ENCODE measurements around the gene OSTF1. TPM values are rescaled to one million over a fixed set of nuclear protein-coding genes. Genes with fewer than 3 reads are reported as not detected.

Gene OSTF1
- total RNA-seq, result 100 to 1,000 TPM; 144 to 184 TPM

DNA sequence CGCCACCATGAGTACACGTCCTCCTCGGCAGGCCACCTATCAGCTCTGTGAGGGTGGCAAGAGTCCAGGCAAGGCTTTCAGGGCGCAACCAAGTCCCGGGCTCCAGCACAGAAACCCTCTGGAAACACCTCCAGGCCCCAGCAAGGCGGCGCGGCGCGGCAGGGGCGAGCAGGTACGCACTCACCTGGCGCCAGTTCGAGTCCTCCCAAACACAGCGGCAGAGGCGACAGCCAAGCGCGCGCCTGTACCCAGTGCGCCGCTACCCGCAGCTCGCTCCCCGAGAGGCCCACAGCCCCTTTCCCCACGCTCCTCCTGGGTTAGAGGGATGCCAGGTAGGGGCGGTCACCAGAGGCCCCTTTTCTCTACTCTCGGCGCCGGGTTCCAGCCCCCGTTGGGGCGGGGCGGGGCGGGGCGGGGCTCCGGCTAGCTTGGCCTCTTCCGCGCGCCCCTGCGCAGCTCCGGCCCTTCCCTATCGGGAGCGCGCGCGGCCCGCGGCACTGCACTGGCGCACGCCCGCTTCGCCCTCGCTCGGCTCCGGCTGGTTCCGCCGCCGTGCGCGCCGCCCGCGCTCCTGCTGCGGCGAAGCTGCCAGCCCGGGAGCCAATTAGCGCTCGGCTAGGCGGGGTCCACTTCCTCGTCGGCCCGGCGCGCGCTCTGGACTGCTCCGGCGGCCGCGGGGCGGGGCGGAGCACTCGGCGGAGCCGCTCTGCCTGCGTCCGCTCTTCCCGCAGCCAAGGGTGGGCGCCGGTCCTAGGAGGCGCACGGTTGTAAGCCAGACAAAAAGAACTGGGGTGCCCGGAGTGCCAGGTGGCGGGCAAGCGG is at the start of gene OSTF1, which contains the start of gene NMRK1:
OSTF1 (plus strand) TSS at position 691 of the 822 bp plus-strand sequence. CDS start 179 bp downstream, outside the sequence.
NMRK1 (minus strand) TSS at position 332 of the 822 bp plus-strand sequence. CDS start 5,040 bp downstream, outside the sequence.
- DNase-seq (ENCODE audit: low spot score) (peak; percentile 98), ATAC-seq (peak; percentile 95 to 97)
- Mint-ChIP-seq H3K27me3 (no peaks in the 10 kb centered on the region), H3K9me3 (no peaks in the 10 kb centered on the region), H3K4me3 (peak within 1 kb of the TSS; percentile 98), H3K4me1 (ENCODE audit: low read depth in 2 of 2) (peaks cover 61 to 72% of the 10 kb centered on the region in 2 donors), H3K36me3 (peaks cover 21% of the 10 kb centered on the region), H3K27ac (peak within 1 kb of the TSS; percentile 91 to 97)

DNA sequence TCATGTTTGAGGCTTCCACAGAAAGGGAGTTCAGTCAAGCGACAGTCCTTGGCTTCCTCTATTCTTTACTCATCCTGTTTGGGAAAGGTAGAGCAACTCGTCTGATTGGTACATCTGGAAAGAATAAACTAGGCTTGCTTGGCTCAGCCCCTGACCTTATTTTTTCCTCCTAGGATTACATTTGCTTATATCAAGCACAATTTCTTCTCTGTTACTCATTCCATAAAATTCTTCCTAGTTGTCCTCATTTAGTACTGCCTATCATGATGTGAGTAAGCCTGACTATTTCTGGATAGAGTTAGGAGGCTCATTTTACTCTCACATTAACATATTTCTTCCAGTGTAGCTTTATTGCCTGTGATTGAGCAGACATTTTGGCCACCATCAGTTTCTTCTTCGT is 49.3 kb upstream of the OSTF1 start:
- Mint-ChIP-seq H3K4me3 (no peak overlapping the region), H3K4me1 (ENCODE audit: low read depth in 2 of 2) (no peaks in the 10 kb centered on the region), H3K36me3 (no peaks in the 10 kb centered on the region), H3K27ac (no peak overlapping the region), H3K27me3 (peaks cover 0 to 11% of the 10 kb centered on the region in 2 donors), H3K9me3 (no peaks in the 10 kb centered on the region)
- no peak for DNase-seq (ENCODE audit: low spot score)
- no peak for ATAC-seq

DNA sequence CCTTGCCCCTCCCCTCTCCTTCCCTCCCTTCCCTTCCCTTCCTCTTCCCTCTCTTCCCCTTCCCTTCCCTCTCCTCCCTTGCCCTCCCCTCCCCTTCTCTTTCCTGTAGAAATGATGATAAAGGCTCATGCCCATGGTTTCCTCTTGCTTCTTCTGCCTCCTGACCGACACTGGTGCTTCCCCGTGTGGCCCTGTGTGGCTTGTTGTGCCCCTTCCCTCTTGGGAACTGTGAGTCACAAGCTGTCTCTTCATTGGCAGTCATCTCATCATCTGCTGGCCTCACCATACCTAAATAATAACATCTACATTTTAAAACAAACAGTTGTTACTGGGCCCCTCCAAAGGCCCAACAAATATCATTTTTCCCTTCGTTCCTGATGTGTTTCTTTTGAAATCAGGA is 48.5 kb upstream of the OSTF1 start:
- ATAC-seq, result no peak
- Mint-ChIP-seq H3K4me1 (ENCODE audit: low read depth in 2 of 2) (no peaks in the 10 kb centered on the region), H3K9me3 (no peaks in the 10 kb centered on the region), H3K27ac (no peak overlapping the region), H3K27me3 (peaks cover 2 to 13% of the 10 kb centered on the region in 2 donors), H3K36me3 (no peaks in the 10 kb centered on the region), H3K4me3 (no peak overlapping the region)
- no peak for DNase-seq (ENCODE audit: low spot score)

- DNase-seq (ENCODE audit: low spot score), result no peak
- Mint-ChIP-seq H3K36me3 (no peaks in the 10 kb centered on the region), H3K4me3 (no peak overlapping the region), H3K4me1 (ENCODE audit: low read depth in 2 of 2) (no peaks in the 10 kb centered on the region), H3K27ac (no peak overlapping the region), H3K27me3 (peaks cover 14 to 18% of the 10 kb centered on the region in 2 donors), H3K9me3 (no peaks in the 10 kb centered on the region)
- ATAC-seq, result no peak
These were observed 47.3 kb upstream of the OSTF1 start for GRCh38 chr9:75041041-75041440.

DNA sequence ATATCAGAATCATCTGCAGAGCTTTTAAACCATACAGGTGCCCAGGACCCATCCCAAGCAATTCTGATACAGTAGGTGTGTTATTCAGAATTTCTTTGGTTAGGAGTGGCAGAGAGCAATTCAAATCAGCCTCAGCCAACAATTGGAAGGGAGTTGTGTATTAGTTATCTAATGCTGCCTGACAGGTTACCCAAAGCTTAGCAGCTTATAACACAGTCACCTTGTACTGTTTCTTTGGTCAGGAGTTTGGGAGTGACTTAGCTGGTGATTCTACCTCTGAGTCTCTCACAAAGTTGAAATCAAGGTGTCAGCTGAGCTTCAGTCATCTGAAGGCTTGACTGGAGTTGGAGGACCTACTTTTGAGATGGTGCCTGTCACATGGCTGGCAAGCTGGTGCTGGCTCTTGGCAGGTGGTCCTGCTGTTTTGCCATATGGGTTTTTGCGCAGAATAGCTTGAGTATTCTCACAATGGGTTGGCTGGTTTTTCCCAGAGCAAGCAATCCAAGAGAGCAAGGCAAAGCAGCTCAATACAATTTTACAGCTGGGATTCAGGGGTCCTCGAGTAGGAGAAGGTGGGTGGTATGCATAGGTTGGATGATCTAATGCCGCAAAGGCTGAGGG is 41.5 kb upstream of the OSTF1 start:
- ATAC-seq (no peak), DNase-seq (ENCODE audit: low spot score) (no peak)
- H3K27me3 Mint-ChIP-seq, result peaks cover 14 to 16% of the 10 kb centered on the region in 2 donors
- H3K9me3 Mint-ChIP-seq, result no peaks in the 10 kb centered on the region
- H3K36me3 Mint-ChIP-seq, result no peaks in the 10 kb centered on the region
- H3K4me1 Mint-ChIP-seq (ENCODE audit: low read depth in 2 of 2), result no peaks in the 10 kb centered on the region
- no peak overlapping the region for H3K4me3 Mint-ChIP-seq
- H3K27ac Mint-ChIP-seq, result no peak overlapping the region

DNA sequence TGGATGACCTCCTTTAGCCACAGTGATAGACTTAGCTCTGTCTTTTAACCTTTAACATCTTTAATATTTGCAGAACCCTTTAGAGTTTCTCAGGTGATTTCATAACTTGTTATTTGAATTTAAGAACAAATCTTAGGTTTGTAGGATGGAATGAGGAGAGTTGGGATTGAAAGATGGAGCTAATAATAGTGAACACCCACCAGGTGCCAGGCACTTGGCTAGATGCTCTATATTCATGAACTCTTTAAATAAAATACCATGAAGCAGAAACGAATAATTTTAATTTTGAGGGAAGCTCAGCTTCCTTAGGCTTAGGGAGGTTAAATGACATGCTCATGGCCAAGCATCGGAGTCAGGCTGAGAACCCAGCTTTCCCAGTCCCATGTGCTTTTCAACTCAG is 40.8 kb upstream of the OSTF1 start:
- Mint-ChIP-seq H3K36me3 (no peaks in the 10 kb centered on the region), H3K27me3 (peaks cover 14 to 16% of the 10 kb centered on the region in 2 donors), H3K9me3 (no peaks in the 10 kb centered on the region), H3K4me1 (ENCODE audit: low read depth in 2 of 2) (no peaks in the 10 kb centered on the region), H3K4me3 (no peak overlapping the region), H3K27ac (no peak overlapping the region)
- no peak for ATAC-seq
- DNase-seq (ENCODE audit: low spot score), result no peak

- peaks cover 0 to 2% of the 10 kb centered on the region in 2 donors for H3K27me3 Mint-ChIP-seq
- H3K36me3 Mint-ChIP-seq, result no peaks in the 10 kb centered on the region
- no peaks in the 10 kb centered on the region for H3K4me1 Mint-ChIP-seq (ENCODE audit: low read depth in 2 of 2)
- ATAC-seq (no peak), DNase-seq (ENCODE audit: low spot score) (no peak)
- no peaks in the 10 kb centered on the region for H3K9me3 Mint-ChIP-seq
- H3K27ac Mint-ChIP-seq, result no peak overlapping the region
- no peak overlapping the region for H3K4me3 Mint-ChIP-seq
These were observed 37.0 kb upstream of the OSTF1 start for GRCh38 chr9:75051285-75051684.

- Mint-ChIP-seq H3K4me3 (no peak overlapping the region), H3K9me3 (no peaks in the 10 kb centered on the region), H3K4me1 (ENCODE audit: low read depth in 2 of 2) (no peaks in the 10 kb centered on the region), H3K27me3 (no peaks in the 10 kb centered on the region), H3K36me3 (no peaks in the 10 kb centered on the region), H3K27ac (no peak overlapping the region)
- ATAC-seq (no peak), DNase-seq (ENCODE audit: low spot score) (no peak)
These were observed 34.4 kb upstream of the OSTF1 start for GRCh38 chr9:75053869-75054268.

- peaks cover 3% of the 10 kb centered on the region for H3K36me3 Mint-ChIP-seq
- H3K9me3 Mint-ChIP-seq, result no peaks in the 10 kb centered on the region
- no peaks in the 10 kb centered on the region for H3K27me3 Mint-ChIP-seq
- H3K4me1 Mint-ChIP-seq (ENCODE audit: low read depth in 2 of 2), result no peaks in the 10 kb centered on the region
- DNase-seq (ENCODE audit: low spot score) (no peak), ATAC-seq (no peak)
- H3K4me3 Mint-ChIP-seq, result no peak overlapping the region
- no peak overlapping the region for H3K27ac Mint-ChIP-seq
These were observed 33.8 kb upstream of the OSTF1 start for GRCh38 chr9:75054368-75055001.

DNA sequence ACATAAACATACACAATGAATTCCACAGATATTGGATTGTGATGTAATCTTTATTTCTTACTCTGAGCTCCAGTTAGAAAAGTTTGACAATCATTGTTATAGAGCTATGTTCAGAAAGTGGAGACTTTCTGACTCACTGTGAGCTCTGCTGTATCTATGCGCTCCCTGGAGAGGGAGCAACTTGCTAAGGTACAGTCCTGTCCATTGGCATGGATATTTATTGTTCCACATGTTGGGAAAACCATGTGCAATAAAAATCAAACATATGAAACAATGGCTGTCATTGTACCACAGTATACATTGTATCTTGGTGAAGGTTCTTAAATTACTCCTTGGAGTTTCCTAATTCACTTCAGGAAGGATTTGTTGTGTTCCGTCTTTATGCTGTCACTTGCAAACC is 27.1 kb upstream of the OSTF1 start:
- Mint-ChIP-seq H3K27ac (no peak overlapping the region), H3K27me3 (no peaks in the 10 kb centered on the region), H3K36me3 (peaks cover 9% of the 10 kb centered on the region)

DNA sequence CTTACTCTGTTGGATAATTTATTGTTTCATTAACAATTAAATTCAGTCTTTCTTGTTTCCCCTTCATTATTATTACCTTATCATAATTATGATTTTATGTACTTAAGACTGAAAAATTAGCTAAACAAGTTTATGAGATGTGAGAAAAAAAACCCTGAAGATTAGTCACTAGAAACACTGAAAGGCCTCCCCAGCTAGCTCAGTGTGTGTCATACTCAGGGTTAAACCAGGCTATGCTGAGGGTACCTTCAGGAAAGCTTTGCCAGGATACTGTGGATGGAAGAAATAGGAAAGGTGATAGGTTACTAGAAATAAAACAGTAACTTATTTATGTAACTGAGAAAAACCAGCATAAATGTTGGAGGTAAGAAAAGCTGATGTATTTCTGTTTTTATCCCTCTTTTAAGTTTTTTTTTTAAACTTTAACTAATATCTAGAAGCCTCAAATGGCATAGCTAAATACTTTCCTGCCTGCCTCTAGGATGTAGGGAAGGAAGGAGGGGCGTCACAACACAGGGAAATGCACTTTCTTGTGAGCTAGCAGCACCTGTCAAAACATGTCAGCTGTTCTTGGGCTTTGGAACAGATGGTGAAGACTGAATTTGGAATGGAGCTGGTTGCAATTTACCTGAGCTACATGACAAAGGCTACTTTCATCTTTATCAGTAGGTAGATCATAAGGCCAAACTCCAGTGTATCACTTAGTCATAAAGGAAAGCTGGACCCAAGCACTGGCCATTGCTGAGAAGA is 24.6 kb upstream of the OSTF1 start:
- no peaks in the 10 kb centered on the region for H3K9me3 Mint-ChIP-seq
- no peaks in the 10 kb centered on the region for H3K4me1 Mint-ChIP-seq (ENCODE audit: low read depth in 2 of 2)
- no peak overlapping the region for H3K4me3 Mint-ChIP-seq
- H3K36me3 Mint-ChIP-seq, result peaks cover 28% of the 10 kb centered on the region
- no peak overlapping the region for H3K27ac Mint-ChIP-seq
- H3K27me3 Mint-ChIP-seq, result no peaks in the 10 kb centered on the region
- no peak for DNase-seq (ENCODE audit: low spot score)
- ATAC-seq, result no peak

More for the DNA sequence above, 27.1 kb upstream of the OSTF1 start:
- DNase-seq (ENCODE audit: low spot score) (no peak), ATAC-seq (no peak)
- no peak overlapping the region for H3K4me3 Mint-ChIP-seq
- no peaks in the 10 kb centered on the region for H3K4me1 Mint-ChIP-seq (ENCODE audit: low read depth in 2 of 2)
- H3K9me3 Mint-ChIP-seq, result no peaks in the 10 kb centered on the region

DNA sequence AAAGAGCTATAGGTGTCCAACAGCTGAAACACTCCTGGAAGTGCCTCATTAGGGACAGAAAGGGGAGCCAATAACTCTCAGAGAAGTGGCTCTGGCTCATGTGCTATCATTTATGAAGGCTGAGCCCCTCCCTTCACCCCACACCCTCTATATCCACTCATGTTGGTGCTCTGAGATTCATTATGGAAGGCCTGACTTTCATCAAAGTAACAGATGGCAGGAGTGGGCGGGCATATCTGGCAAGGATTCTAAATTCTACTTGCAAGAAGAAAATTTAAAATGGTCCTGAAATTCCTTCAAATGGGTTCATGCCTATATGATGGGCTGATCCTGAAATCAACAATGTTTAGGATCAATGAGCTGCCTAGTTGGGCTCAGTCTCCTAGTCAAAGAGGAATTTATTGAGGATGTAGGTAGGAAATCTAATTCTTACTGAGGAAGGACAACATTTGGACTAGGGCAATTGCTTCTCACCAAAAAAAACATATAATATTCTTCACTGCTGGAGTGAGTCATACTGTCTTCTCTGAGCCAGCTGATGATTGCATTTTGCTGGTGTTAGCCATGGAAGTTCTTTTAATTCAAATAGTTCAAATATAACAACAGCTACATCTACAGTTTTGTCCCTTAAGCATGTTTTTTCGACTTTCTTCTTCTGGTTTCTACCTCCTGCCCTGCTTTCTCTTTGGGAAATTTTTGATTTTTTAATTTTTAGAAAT is 23.8 kb upstream of the OSTF1 start:
- no peak overlapping the region for H3K27ac Mint-ChIP-seq
- H3K4me1 Mint-ChIP-seq (ENCODE audit: low read depth in 2 of 2), result no peaks in the 10 kb centered on the region
- no peaks in the 10 kb centered on the region for H3K9me3 Mint-ChIP-seq
- DNase-seq (ENCODE audit: low spot score) (no peak), ATAC-seq (no peak)
- H3K4me3 Mint-ChIP-seq, result no peak overlapping the region
- no peaks in the 10 kb centered on the region for H3K27me3 Mint-ChIP-seq
- peaks cover 25% of the 10 kb centered on the region for H3K36me3 Mint-ChIP-seq

DNA sequence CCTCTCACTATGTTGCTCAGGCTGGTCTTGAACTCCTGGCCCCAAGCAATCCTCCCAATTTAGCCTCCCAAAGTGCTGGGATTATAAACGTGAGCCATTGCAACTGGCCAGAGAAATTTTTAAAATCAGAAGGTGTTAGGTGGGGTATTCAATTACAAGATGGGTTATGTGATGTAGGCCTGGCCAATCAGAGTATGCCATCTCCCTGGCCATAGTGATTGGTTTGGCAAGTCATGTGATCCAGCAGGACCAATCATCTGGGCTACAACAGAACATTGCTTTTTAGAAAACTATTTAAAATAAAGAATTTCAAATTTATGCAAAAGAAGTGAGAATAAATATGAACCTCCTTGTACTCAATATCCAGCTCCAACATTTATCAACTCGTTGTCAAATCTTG is 22.8 kb upstream of the OSTF1 start:
- H3K4me3 Mint-ChIP-seq, result no peak overlapping the region
- no peaks in the 10 kb centered on the region for H3K4me1 Mint-ChIP-seq (ENCODE audit: low read depth in 2 of 2)
- no peaks in the 10 kb centered on the region for H3K27me3 Mint-ChIP-seq
- DNase-seq (ENCODE audit: low spot score) (no peak), ATAC-seq (no peak)
- no peak overlapping the region for H3K27ac Mint-ChIP-seq
- no peaks in the 10 kb centered on the region for H3K9me3 Mint-ChIP-seq
- H3K36me3 Mint-ChIP-seq, result peaks cover 19% of the 10 kb centered on the region

Data from natural killer cell treated with Interleukin-12 subunit alpha and Interleukin-12 subunit beta and Interleukin-15 and Interleukin-18, amount 100 ng/mL, for 72 hours (primary cell).